ENCODE measurements around the gene GAA.

The GAA gene

DNA sequence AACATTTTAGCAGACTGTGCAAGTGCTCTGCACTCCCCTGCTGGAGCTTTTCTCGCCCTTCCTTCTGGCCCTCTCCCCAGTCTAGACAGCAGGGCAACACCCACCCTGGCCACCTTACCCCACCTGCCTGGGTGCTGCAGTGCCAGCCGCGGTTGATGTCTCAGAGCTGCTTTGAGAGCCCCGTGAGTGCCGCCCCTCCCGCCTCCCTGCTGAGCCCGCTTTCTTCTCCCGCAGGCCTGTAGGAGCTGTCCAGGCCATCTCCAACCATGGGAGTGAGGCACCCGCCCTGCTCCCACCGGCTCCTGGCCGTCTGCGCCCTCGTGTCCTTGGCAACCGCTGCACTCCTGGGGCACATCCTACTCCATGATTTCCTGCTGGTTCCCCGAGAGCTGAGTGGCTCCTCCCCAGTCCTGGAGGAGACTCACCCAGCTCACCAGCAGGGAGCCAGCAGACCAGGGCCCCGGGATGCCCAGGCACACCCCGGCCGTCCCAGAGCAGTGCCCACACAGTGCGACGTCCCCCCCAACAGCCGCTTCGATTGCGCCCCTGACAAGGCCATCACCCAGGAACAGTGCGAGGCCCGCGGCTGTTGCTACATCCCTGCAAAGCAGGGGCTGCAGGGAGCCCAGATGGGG is 3.1 kb downstream of the GAA start:
- no peak for DNase-seq (ENCODE audit: low spot score)

DNA sequence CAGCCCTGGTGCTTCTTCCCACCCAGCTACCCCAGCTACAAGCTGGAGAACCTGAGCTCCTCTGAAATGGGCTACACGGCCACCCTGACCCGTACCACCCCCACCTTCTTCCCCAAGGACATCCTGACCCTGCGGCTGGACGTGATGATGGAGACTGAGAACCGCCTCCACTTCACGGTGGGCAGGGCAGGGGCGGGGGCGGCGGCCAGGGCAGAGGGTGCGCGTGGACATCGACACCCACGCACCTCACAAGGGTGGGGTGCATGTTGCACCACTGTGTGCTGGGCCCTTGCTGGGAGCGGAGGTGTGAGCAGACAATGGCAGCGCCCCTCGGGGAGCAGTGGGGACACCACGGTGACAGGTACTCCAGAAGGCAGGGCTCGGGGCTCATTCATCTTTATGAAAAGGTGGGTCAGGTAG is 3.6 kb downstream of the GAA start:
- DNase-seq (ENCODE audit: low spot score), result no peak

- no peak for DNase-seq (ENCODE audit: low spot score)
Observed at GRCh38 chr17:80105762-80106161, 4.4 kb downstream of the GAA start.

DNA sequence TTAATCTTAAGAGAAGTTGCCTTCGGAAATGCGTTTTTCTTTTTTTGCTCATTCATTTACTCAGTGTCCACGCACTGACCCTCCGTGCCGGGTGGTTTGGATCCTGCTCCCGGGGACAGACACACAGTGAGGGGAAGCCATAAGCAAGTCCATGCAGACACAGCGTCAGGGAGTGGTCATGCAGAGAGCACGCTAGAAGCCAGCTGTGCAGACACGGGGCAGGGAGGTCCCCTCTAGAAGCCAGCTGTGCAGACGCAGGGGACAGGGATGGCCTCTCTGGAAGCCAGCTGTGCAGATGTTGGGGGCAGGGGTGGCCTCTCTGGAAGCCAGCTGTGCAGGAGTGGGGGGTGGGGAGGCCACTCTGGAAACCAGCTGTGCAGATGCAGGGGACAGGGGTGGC is 4.8 kb downstream of the GAA start:
- DNase-seq (ENCODE audit: low spot score), result no peak

DNA sequence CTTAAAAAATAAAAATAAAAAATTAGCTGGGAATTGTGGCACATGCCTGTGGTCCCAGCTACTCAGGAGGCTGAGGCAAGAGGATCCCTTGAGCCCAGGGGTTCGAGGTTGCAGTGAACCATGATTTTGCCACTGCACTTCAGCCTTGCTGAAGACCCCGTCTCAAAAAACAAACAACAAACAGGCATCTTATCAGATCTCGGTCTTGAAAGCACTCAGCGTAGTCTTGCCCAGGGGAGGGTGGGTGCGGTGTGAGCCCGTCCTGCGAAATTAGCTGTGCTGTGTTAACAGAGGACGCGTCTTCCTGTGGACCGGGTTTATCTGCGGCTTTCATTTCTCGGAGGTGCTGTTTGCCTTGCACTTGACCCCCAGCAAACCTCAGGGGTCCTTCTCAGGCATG is 5.4 kb downstream of the GAA start:
- no peak for DNase-seq (ENCODE audit: low spot score)

DNA sequence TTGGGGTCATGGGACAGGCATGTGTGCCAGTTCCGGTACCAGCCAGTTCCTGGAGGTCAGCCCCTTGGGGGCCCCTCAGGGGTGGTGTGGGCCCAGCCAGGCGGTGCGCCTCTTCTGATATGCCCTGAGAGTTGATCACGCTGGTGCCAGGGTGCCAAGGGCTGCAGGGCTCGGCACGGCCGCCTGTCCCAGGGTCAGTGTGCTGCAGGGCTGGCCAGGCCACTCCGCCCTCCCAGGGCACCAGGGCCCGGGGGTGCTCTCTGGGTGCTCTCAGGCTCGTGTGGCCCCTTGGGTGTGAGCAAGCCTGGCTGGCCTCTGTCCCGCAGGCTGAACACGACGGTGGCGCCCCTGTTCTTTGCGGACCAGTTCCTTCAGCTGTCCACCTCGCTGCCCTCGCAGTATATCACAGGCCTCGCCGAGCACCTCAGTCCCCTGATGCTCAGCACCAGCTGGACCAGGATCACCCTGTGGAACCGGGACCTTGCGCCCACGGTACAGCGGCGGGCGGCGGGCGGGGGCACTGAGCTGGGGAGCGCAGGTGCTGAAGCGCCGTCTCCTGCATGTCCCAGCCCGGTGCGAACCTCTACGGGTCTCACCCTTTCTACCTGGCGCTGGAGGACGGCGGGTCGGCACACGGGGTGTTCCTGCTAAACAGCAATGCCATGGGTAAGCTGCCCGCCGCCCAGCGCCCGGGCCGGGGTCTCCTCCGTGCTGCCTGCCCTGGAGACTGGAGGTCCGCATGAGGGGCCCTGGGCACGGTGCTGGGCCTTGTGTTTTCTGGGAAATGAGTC is 6.0 kb downstream of the GAA start:
- no peak for DNase-seq (ENCODE audit: low spot score)

GRCh38 chr17:80108036-80108971 is 6.9 kb downstream of the GAA start:
- no peak for DNase-seq (ENCODE audit: low spot score)

DNA sequence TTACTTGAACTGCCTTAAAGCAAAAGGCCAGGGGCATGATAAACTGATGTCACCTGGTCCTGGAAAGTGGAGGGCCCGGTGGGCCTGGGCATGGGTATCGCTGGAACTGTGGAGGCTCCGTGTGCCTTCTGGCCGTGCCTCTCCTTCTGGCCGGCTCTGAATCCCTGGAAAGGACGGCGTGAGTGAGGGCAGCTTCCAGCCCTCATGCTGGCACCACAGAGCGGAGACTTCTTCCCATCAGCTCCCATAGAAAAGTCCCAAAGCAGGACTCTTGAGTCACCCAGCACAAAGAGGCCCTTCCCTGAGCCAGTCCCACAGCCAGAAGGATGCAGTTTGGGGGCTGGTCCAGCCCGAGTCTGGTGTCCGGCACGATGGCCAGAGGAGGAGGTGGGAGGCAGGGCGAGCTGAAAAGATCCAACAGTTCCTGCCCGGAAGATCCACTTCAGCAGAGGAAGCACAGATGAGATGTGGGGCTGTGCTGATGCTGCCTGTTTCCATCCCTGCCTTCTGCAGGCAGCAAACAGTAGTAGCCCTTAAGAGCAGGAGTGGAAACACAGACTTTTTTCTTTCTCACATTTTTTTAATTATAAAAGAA is 7.8 kb downstream of the GAA start:
- DNase-seq (ENCODE audit: low spot score), result no peak

DNA sequence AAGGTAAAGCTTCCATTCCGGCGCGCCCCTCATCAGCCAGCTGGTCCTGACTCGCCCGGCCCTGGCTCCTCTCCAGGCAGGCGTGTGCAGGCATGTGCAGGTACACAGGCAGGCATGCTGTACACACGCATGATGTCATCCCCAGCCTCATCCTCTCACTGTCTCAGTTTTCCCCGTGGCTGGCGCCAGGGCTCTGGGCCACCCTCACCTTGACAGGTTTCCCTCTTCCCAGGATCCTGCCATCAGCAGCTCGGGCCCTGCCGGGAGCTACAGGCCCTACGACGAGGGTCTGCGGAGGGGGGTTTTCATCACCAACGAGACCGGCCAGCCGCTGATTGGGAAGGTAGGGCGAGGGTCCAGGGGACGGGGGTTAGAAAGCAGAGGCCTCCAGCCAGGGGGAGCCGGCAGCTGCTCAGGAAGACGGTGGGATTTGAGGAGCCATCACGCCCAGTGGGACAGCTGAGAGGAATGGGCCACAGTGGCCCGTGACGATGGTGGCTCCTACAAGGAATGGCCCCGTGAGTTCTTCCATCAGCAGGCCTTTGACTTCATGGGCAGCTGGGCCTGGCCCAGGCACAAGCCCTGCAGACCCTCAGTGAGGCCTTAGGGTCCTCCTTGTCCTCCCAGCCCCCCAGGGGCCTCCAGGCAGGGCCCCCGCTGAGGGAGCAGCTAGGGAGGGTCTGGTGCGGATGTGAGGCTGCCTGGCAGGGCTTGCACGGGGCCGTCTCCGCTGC is 8.5 kb downstream of the GAA start:
- no peak for DNase-seq (ENCODE audit: low spot score)

GRCh38 chr17:80110447-80110812 is 9.0 kb downstream of the GAA start:
- no peak for DNase-seq (ENCODE audit: low spot score)

- DNase-seq (ENCODE audit: low spot score), result no peak
Observed at GRCh38 chr17:80110927-80111701, 9.7 kb downstream of the GAA start.

DNA sequence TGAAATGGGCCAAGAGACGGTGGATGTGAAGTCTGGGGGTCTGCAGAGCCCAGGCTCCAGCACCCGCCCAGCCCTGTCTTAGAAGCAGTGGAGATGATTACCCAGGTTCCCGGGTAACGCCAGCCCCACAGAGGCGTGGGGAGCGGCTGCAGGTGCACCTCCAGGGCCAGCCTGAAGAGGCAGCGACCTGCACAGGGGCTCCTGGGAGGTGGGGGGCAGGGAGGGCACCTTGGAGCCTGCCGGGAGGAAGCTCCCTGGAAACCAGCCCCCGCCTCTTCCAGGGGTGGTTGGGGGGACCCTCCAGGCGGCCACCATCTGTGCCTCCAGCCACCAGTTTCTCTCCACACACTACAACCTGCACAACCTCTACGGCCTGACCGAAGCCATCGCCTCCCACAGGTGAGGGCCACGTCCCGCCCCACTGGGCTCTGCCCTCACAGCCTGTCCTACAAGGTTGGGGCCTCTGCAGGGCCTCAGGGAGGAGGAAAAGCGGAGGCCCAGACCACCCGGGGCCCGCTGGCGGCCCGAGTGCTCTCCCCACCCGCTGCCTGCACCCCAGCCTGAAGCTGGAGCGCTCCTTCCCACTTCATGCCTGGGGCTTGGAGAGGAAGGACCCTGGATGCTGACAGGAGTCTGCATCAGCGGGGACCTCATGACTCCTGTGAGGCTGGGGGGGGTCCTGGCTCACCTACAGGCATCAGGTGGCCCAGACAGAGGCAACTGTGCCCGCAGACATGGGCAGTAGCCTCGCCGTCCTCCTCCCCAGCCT is 10.5 kb downstream of the GAA start:
- no peak for DNase-seq (ENCODE audit: low spot score)

DNA sequence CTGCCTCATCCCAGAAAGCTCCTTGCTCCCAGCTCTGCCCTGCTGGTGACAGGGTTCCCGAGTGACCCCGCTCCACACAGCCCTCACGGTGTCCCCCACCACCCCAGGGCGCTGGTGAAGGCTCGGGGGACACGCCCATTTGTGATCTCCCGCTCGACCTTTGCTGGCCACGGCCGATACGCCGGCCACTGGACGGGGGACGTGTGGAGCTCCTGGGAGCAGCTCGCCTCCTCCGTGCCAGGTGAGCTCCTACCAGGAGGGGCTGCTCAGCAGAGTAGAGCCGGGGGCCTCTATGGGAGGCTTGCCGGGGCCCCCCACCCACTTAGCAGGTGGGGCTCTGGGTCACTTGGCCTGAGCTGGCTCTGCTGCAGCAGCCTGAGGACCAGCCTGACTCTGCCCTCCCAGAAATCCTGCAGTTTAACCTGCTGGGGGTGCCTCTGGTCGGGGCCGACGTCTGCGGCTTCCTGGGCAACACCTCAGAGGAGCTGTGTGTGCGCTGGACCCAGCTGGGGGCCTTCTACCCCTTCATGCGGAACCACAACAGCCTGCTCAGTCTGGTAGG is 11.2 kb downstream of the GAA start:
- DNase-seq (ENCODE audit: low spot score), result no peak

GRCh38 chr17:80113033-80113484 is 11.7 kb downstream of the GAA start:
- no peak for DNase-seq (ENCODE audit: low spot score)

DNA sequence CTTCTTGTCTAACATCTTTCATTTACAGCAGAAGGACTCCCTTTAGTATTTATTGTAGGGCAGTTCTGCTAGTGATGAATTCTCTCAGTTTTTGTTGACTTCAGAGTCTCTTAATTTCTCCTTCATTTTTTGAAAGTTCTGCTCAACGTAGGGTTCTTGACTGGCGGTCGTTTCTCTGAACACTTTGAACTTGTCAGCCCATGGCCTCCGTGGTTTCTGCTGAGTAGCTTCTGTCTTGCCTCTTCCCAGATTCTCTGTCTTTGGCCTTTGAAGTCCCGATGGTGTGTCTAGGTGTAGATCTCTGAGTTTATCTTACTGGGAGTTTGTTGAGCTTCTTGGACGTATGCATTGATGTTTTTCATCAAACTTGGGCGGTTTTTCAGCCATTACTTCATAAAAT is 13.4 kb downstream of the GAA start:
- no peak for DNase-seq (ENCODE audit: low spot score)

DNA sequence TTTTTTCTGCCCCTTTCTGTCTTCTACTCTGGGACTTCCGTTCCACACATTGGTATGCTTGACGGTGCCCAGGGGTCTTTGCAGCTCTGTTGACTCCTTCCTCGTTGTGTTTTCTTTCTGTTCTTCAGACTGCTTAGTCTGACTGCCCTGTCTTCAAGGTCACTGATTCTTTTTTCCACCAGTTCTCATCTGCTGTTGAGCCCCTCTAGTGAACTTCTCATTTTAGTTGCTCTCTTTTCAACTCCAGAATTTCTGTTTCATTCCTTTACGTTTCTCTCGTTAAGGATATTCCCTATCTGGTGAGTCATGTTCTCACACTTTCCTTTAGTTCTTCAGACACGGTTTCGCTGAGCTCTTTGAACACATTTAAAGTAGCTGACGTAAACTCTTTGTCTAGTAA is 13.8 kb downstream of the GAA start:
- DNase-seq (ENCODE audit: low spot score), result no peak

DNA sequence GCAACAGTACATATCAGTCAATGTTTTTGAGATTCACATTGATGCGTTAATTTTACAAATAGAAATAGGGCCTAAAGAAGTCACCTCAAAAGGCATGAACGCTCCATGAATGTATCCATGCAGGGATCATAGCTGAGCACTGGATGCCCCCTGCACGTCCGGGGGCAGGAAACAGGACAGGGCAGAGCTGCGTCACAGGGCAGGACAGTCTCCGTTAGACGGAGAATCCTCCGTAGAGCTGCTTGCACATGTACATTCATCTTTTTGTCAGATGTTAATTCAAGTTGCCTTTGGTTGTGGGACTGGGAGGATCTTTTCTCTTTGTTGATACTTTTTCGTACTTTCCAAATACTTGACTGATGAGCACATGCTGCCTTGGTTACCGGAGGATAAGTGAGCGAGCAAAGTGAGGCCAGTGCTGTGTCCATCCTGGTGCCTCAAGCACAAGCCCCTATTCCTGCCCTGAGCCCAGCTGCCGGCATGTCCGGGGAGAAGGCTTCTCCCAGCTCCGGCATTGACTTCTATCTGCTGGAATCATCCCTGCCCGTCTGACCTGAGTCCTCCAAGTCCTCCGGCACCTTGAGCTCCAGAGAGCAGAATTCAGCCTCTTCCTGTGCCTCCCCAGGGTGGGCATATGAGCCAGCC is 15.0 kb downstream of the GAA start:
- DNase-seq (ENCODE audit: low spot score), result peak; percentile 4

DNA sequence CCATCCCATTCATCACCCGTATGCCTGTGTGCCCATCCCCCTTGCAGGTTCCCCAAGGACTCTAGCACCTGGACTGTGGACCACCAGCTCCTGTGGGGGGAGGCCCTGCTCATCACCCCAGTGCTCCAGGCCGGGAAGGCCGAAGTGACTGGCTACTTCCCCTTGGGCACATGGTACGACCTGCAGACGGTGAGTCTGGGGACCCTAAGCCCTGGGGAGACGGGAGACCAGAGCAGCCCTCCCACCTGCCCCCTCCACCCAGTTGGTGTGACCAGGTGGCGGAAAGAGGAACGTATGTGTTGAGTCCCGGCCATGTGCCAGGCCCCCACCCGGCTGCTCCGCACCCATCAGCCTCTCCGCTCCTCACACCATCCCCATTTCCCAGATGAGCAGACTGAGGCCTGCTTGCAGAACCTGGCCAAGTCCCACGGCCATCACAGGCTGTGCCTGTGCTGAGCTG is 15.6 kb downstream of the GAA start:
- DNase-seq (ENCODE audit: low spot score), result no peak
